Hepatocyte (in vitro differentiated cells): ENCODE measurements around the gene CHRNE. TPM values are rescaled to one million over a fixed set of nuclear protein-coding genes. Genes with fewer than 3 reads are reported as not detected.

Experiments used
- DNase-seq: peaks from one replicate; pipeline ENCODE4 v3.0.0-alpha.2; 2016; ENCODE audit warnings: low spot score
- H2AFZ ChIP-seq: fragments of 200-600 bp; sonication (generic); 2 replicates; pipeline ENCODE4 v1.6.0; 2016; ENCODE audit warnings: antibody characterized with exemption, mild to moderate bottlenecking
- H3K27ac ChIP-seq: fragments of 200-600 bp; sonication (generic); 2 replicates; pipeline ENCODE4 v1.5.1; 2016; ENCODE audit warnings: mild to moderate bottlenecking
- H3K27me3 ChIP-seq: fragments of 200-600 bp; sonication (generic); 2 replicates; pipeline ENCODE4 v1.6.1; 2016
- H3K36me3 ChIP-seq: fragments of 200-600 bp; sonication (generic); replicated peaks from 2 replicates; pipeline ENCODE4 v1.5.1; 2016; ENCODE audit warnings: low read depth; ENCODE audit not compliant: insufficient read depth
- H3K4me1 ChIP-seq: fragments of 200-600 bp; sonication (generic); 2 replicates; pipeline ENCODE4 v1.5.1; 2016; ENCODE audit warnings: mild to moderate bottlenecking, moderate library complexity; ENCODE audit not compliant: insufficient read depth
- H3K4me2 ChIP-seq: fragments of 200-600 bp; sonication (generic); 2 replicates; pipeline ENCODE4 v1.6.0; 2016
- H3K4me3 ChIP-seq: fragments of 200-600 bp; sonication (generic); 2 replicates; pipeline ENCODE4 v1.5.1; 2016; ENCODE audit warnings: mild to moderate bottlenecking
- H3K79me2 ChIP-seq: fragments of 200-600 bp; sonication (generic); 2 replicates; pipeline ENCODE4 v1.6.0; 2017; ENCODE audit warnings: mild to moderate bottlenecking
- H3K9me2 ChIP-seq: fragments of 200-600 bp; sonication (generic); replicated peaks from 2 replicates; pipeline ENCODE4 v1.6.0; 2017; ENCODE audit warnings: mild to moderate bottlenecking; ENCODE audit not compliant: insufficient read depth
- H3K9me3 ChIP-seq: fragments of 200-600 bp; sonication (generic); 2 replicates; pipeline ENCODE4 v1.5.1; 2016; ENCODE audit warnings: low read depth, mild to moderate bottlenecking
- H4K20me1 ChIP-seq: fragments of 200-600 bp; sonication (generic); 2 replicates; pipeline ENCODE4 v1.6.0; 2016; ENCODE audit warnings: mild to moderate bottlenecking; ENCODE audit not compliant: insufficient read depth, poor library complexity, severe bottlenecking
- EZH2 ChIP-seq: fragments of 200-600 bp; sonication (generic); IDR thresholded peaks from 2 replicates; pipeline ENCODE4 v1.6.1; 2016; ENCODE audit warnings: antibody characterized with exemption, mild to moderate bottlenecking, borderline replicate concordance
- EZH2phosphoT487 ChIP-seq: fragments of 200-600 bp; sonication (generic); IDR thresholded peaks from one replicate; pipeline ENCODE4 v1.6.1; 2018; ENCODE audit warnings: antibody characterized with exemption, mild to moderate bottlenecking, low read depth, moderate library complexity; ENCODE audit not compliant: unreplicated experiment, severe bottlenecking
- WGBS: methylation state at CpG from one replicate; pipeline ENCODE4 v1.1.6; 2016; ENCODE audit warnings: low lambda C conversion rate; ENCODE audit errors: missing lambda C conversion rate; 5-methylcytosine and 5-hydroxymethylcytosine counted together
- polyA plus RNA-seq: library from polyadenylated mRNA; unstranded; fragments of >200 nt; fragmentation: Nextera tagmentation; extraction: Ambion mirVana; gene quantifications from 2 replicates; pipeline ENCODE4 v1.2.1, GENCODE V29; 2016
- total RNA-seq: library from RNA; depleted of rRNA; stranded (reverse); fragments of >200 nt; gene quantifications from 2 replicates; pipeline ENCODE4 v1.2.3, GENCODE V29; 2014
- TF ChIP-seq, protein P1 (sequence below): fragments of 200-600 bp; sonication (generic); IDR thresholded peaks from 2 replicates; pipeline ENCODE4 v1.5.1; 2016; ENCODE audit warnings: antibody characterized with exemption, mild to moderate bottlenecking; ENCODE audit not compliant: poor library complexity

CHRNE gene
- total and polyA plus RNA-seq, 2 experiments from 2014 or later, result 0.60 to 1.2 TPM

DNA sequence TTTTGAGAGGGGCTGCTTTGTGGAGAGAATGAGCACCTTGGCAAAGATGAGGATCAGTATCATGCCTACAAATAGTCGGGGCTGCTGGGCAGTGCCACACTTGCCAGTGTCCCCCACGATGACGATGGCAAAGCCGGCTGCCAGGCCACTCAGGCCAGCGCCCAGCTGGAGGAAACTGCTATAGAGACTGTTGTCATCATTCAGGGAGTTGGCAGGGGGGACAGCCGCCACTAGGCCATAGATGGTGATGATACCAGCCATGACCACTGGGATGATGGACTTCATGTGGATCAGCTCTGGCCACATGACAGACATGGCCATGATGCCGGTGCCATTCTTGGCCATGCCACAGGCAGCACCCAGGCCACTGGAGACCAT lies 46.0 kb downstream of the CHRNE start:
- Histone ChIP-seq H3K9me3 (no peaks in the 10 kb centered on the region), H3K27me3 (no peaks in the 10 kb centered on the region), H3K4me2 (no peak overlapping the region), H3K4me1 (peaks cover 23% of the 10 kb centered on the region), H3K4me3 (no peak overlapping the region), H4K20me1 (no peaks in the 10 kb centered on the region), H3K36me3 (no peaks in the 10 kb centered on the region), H3K79me2 (peaks cover 56% of the 10 kb centered on the region), H3K27ac (no peak overlapping the region), H3K9me2 (no peaks in the 10 kb centered on the region), H2AFZ (no peak overlapping the region)
- WGBS, result 97% methylated on average over 7 of the region's 7 CpGs
- DNase-seq, result no peak
- TF ChIP-seq EZH2, result no peak
- TF ChIP-seq EZH2phosphoT487, result no peak
- TF ChIP-seq, protein P1, sequence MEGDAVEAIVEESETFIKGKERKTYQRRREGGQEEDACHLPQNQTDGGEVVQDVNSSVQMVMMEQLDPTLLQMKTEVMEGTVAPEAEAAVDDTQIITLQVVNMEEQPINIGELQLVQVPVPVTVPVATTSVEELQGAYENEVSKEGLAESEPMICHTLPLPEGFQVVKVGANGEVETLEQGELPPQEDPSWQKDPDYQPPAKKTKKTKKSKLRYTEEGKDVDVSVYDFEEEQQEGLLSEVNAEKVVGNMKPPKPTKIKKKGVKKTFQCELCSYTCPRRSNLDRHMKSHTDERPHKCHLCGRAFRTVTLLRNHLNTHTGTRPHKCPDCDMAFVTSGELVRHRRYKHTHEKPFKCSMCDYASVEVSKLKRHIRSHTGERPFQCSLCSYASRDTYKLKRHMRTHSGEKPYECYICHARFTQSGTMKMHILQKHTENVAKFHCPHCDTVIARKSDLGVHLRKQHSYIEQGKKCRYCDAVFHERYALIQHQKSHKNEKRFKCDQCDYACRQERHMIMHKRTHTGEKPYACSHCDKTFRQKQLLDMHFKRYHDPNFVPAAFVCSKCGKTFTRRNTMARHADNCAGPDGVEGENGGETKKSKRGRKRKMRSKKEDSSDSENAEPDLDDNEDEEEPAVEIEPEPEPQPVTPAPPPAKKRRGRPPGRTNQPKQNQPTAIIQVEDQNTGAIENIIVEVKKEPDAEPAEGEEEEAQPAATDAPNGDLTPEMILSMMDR, result no peak

DNA sequence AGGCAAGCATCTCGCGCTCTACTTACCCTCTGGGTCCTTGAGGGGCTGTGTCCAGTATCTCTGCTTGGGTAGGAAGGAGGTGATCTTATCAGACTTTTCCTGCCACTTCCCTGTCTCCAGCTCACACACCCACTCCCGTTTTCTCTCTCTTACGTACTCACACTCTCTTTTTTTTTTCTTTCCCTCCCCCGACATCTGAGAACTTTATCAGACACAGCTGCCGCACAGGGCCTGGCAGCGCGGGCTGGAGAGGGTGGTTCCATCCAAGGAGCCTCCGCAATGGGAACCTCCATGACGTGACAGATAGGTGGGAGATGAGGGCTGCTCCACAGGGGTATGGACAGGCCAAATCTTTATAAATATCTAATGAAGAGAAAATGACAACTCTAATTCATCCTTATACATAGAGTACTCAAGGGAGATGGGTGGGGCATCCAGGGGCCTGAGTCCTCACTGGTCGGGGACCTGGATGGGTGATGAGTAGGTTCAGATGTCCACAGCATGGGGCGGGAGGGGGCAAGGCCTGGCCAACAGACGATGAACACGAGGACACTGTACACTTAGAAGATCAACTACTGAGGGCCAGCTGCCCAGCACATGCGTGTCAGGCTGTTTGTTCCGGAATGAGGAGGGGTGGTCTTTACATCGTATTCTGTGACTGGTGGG lies 46.5 kb downstream of the CHRNE start:
- DNase-seq, result no peak
- Histone ChIP-seq H3K4me1 (peaks cover 25% of the 10 kb centered on the region), H3K27ac (no peak overlapping the region), H3K4me3 (no peak overlapping the region), H3K27me3 (no peaks in the 10 kb centered on the region), H3K9me2 (no peaks in the 10 kb centered on the region), H3K36me3 (no peaks in the 10 kb centered on the region), H3K79me2 (peaks cover 54% of the 10 kb centered on the region), H4K20me1 (no peaks in the 10 kb centered on the region), H3K9me3 (no peaks in the 10 kb centered on the region), H2AFZ (no peak overlapping the region), H3K4me2 (no peak overlapping the region)
- TF ChIP-seq EZH2, result no peak
- TF ChIP-seq EZH2phosphoT487, result no peak
- TF ChIP-seq, protein P1, result no peak
- 80% methylated on average over 17 of the region's 17 CpGs for WGBS

DNA sequence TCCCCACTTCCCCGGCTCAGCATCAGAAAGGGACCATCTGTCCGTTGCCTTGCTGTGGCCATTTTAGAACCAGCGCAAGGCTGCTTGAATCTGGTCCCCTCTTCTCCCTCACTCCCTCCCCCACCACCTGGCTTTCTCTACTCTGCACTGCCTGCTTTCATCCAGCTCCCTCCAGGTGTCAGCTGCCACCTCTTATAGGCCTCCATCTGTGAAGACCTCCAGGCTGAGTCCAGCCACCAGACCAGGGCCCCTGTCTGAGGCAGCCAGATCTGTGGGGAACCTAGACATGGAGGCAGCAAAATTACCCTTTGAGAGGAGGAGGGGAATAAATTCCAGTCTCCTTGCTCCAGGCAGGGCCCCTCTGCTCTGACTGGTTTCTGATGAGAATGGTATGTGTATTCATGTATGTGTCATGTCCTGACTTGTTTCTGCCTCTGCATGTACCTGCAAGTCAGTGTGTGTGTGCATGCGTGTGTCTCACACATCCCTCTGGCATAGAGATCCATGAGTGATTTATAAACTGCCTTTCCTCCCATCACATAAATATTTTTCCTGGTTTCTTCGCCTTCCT lies 48.7 kb downstream of the CHRNE start:
- Histone ChIP-seq H3K27ac (peak overlapping the region; percentile 78), H3K79me2 (peaks cover 56% of the 10 kb centered on the region), H3K36me3 (no peaks in the 10 kb centered on the region), H3K9me2 (no peaks in the 10 kb centered on the region), H4K20me1 (peaks cover 6% of the 10 kb centered on the region), H2AFZ (no peak overlapping the region), H3K9me3 (no peaks in the 10 kb centered on the region), H3K4me3 (no peak overlapping the region), H3K4me2 (no peak overlapping the region), H3K27me3 (no peaks in the 10 kb centered on the region), H3K4me1 (peaks cover 44% of the 10 kb centered on the region)
- TF ChIP-seq EZH2phosphoT487, result no peak
- no peak for TF ChIP-seq EZH2
- TF ChIP-seq, protein P1, result no peak
- 86% methylated on average over 5 of the region's 5 CpGs for WGBS
- DNase-seq, result peak; percentile 41
